ENCODE results near the gene CCDC24. TPM values are rescaled to one million over a fixed set of nuclear protein-coding genes. Genes with fewer than 3 reads are reported as not detected.

CCDC24 gene
- total RNA-seq, 1 experiment from 2014 or later: 11.8 TPM

DNA sequence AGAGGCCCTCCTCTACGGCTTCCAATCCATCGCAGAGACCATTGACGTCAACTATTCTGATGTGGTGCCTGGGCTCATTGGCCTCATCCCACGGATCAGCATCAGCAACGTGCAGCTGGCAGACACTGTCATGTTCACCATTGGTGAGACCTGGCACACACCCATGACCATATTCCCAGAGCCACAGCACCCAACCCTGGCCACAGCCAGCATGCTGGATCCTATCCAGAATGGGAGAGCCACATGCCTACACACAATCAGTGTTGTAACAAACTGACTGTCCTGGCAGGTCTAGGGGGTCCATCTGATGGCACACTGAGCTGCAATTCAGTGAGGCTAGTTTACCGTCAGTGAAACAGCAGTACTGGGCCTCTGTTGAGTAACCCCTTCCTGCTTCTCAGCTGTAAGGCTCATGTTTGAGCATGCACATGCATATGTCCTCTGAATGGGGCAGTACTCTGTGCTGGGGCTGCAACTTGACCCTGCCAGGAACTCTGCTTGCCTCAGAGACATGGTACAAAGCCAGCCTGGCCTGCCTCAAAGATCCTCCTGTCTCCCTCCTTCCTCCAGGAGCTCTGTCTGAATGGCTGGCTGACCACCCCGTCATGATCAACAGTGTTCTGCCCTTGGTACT, 33.9 kb upstream of the CCDC24 start:
- Histone ChIP-seq H3K27me3 (ENCODE audit: insufficient read depth, low read length) (no peaks in the 10 kb centered on the region), H3K27ac (ENCODE audit: insufficient read length, low read depth, low read length) (no peak overlapping the region), H4K91ac (ENCODE audit: insufficient read length, low read depth, low read length) (no peak overlapping the region), H3K56ac (ENCODE audit: insufficient read length, low read depth, low read length) (no peak overlapping the region), H4K8ac (replicated peaks; ENCODE audit: insufficient read length, low read depth, low read length) (no peak overlapping the region), H2BK5ac (ENCODE audit: insufficient read length, low read length) (no peak overlapping the region), H2BK20ac (ENCODE audit: low read depth, low read length, poor library complexity, severe bottlenecking) (no peak overlapping the region), H3K4me1 (ENCODE audit: insufficient read depth, low read length) (no peaks in the 10 kb centered on the region), H2AFZ (ENCODE audit: low read length) (no peak overlapping the region), H4K5ac (ENCODE audit: insufficient read length, low read depth, low read length) (no peak overlapping the region), H4K20me1 (ENCODE audit: control insufficient read depth, insufficient read depth, insufficient read length) (no peaks in the 10 kb centered on the region), H3K23me2 (ENCODE audit: insufficient read length, low read depth, low read length, poor library complexity, severe bottlenecking) (no peaks in the 10 kb centered on the region), H3K9me3 (ENCODE audit: control insufficient read depth, low read depth, low read length) (no peaks in the 10 kb centered on the region), H3K4me2 (ENCODE audit: insufficient read depth, insufficient read length, low read length) (no peak overlapping the region), H3K23ac (ENCODE audit: insufficient read length, low read depth, low read length) (no peak overlapping the region), H2BK12ac (ENCODE audit: insufficient read length, low read depth, low read length) (no peak overlapping the region), H3K79me1 (ENCODE audit: insufficient read depth, low read depth, low read length, poor library complexity, severe bottlenecking) (no peaks in the 10 kb centered on the region), H3K18ac (ENCODE audit: insufficient read length, low read depth, low read length) (no peak overlapping the region), H3K79me2 (ENCODE audit: insufficient read depth, low read length) (no peaks in the 10 kb centered on the region), H3K9ac (ENCODE audit: extremely low read depth, insufficient read length, low read length) (no peak overlapping the region), H2BK120ac (ENCODE audit: low read depth, low read length, poor library complexity, severe bottlenecking) (no peak overlapping the region), H2AK5ac (ENCODE audit: insufficient read length, low read length) (no peak overlapping the region), H3K4ac (ENCODE audit: low read depth, low read length) (no peak overlapping the region), H3T11ph (ENCODE audit: low read length) (no peak overlapping the region), H3K14ac (ENCODE audit: insufficient read depth, low read length) (no peak overlapping the region), H2BK15ac (ENCODE audit: low read depth, low read length) (no peak overlapping the region)
- DNase-seq: no peak
- Mint-ChIP-seq H3K4me1 (peaks cover 5 to 10% of the 10 kb centered on the region in 2 experiments), H3K9me3 (no peaks in the 10 kb centered on the region), H3K36me3 (ENCODE audit: insufficient read depth in 1 of 3, low read depth in 3 of 3) (peaks cover 1 to 22% (median 16%) of the 10 kb centered on the region in 3 experiments; a peak in 5 of 7 replicates), H3K27me3 (ENCODE audit: low read depth) (no peaks in the 10 kb centered on the region), H3K4me3 (no peak overlapping the region), H3K27ac (no peak overlapping the region; a peak in 1 of 7 replicates)
- TF ChIP-seq, protein P1, sequence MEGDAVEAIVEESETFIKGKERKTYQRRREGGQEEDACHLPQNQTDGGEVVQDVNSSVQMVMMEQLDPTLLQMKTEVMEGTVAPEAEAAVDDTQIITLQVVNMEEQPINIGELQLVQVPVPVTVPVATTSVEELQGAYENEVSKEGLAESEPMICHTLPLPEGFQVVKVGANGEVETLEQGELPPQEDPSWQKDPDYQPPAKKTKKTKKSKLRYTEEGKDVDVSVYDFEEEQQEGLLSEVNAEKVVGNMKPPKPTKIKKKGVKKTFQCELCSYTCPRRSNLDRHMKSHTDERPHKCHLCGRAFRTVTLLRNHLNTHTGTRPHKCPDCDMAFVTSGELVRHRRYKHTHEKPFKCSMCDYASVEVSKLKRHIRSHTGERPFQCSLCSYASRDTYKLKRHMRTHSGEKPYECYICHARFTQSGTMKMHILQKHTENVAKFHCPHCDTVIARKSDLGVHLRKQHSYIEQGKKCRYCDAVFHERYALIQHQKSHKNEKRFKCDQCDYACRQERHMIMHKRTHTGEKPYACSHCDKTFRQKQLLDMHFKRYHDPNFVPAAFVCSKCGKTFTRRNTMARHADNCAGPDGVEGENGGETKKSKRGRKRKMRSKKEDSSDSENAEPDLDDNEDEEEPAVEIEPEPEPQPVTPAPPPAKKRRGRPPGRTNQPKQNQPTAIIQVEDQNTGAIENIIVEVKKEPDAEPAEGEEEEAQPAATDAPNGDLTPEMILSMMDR (conservative IDR thresholded peaks at IDR 0.05): no peak
- no CpG with 5 or more reads among the region's 7 CpGs for WGBS (ENCODE audit: extremely low coverage, insufficient read length, low lambda C conversion rate)

All from H9 (cell line).